GM23338 (cell line): Measurements from ENCODE around the gene OPN4.

ENCODE experiments used
- CTCF ChIP-seq, 2 experiments: fragments of 200-600 bp in 1 of 2; sonication (generic) in 1 of 2; conservative IDR thresholded peaks; 2 replicates each; pipeline versions ENCODE4 v1.5.1 to v1.6.1; 2016 to 2017; ENCODE audit warnings: antibody characterized with exemption in 2 of 2, low read depth in 2 of 2, mild to moderate bottlenecking in 2 of 2, moderate library complexity in 1 of 2
- EZH2 ChIP-seq: fragments of 200-600 bp; sonication (generic); IDR thresholded peaks from one replicate; pipeline ENCODE4 v1.8.0; 2017; ENCODE audit warnings: antibody characterized with exemption, mild to moderate bottlenecking, low read depth; ENCODE audit not compliant: unreplicated experiment
- JUNB ChIP-seq: IDR thresholded peaks from one replicate; pipeline ENCODE4 v1.6.1; 2016; ENCODE audit warnings: antibody characterized with exemption; ENCODE audit not compliant: unreplicated experiment
- POLR2AphosphoS5 ChIP-seq: IDR thresholded peaks from 2 replicates; pipeline ENCODE4 v1.6.1; 2016; ENCODE audit warnings: antibody characterized with exemption, low read depth

- TF ChIP-seq CTCF (conservative IDR thresholded peaks at IDR 0.05; ENCODE audit: low read depth in 2 of 2) (no peak), EZH2 (no peak), JUNB (no peak), POLR2AphosphoS5 (no peak)
Measured at GRCh38 chr10:86699125-86699524, 44.8 kb downstream of the OPN4 start.
